Calu3 (cell line): ENCODE data around the gene DMAC2. TPM values are rescaled to one million over a fixed set of nuclear protein-coding genes. Genes with fewer than 3 reads are reported as not detected.
A peak's percentile ranks its signal among the peaks of the same experiment; 100 is the strongest.

ENCODE experiments used
- BruUV-seq: library from RNA; stranded (reverse); fragments of 400-500 nt; replicated peaks from 2 replicates; lab custom pipeline; 2021; lab: Mats Ljungman, UMichigan
- CTCF ChIA-PET: fragments of 300-600 bp; sonication (Branson Sonifier 250); formaldehyde crosslinking; loops from one replicate; lab custom pipeline; 2022; ENCODE audit warnings: antibody characterized with exemption; lab: Charles Lee
- DNase-seq: peaks from one replicate; pipeline ENCODE4 v3.0.0; 2022
- H3K27ac Mint-ChIP-seq: one replicate; pipeline ENCODE4 v1.8.0; 2022; ENCODE audit warnings: mixed read lengths; ENCODE audit not compliant: unreplicated experiment
- H3K27me3 Mint-ChIP-seq: one replicate; pipeline ENCODE4 v1.8.0; 2022; ENCODE audit warnings: mixed read lengths; ENCODE audit not compliant: unreplicated experiment
- H3K36me3 Mint-ChIP-seq: one replicate; pipeline ENCODE4 v1.8.0; 2022; ENCODE audit warnings: mild to moderate bottlenecking, moderate library complexity, mixed read lengths; ENCODE audit not compliant: insufficient read depth, unreplicated experiment
- H3K4me1 Mint-ChIP-seq: one replicate; pipeline ENCODE4 v1.8.0; 2022; ENCODE audit warnings: mild to moderate bottlenecking, low read depth, mixed read lengths; ENCODE audit not compliant: unreplicated experiment
- H3K4me3 Mint-ChIP-seq: one replicate; pipeline ENCODE4 v1.8.0; 2022; ENCODE audit warnings: mild to moderate bottlenecking, low read depth, moderate library complexity, mixed read lengths; ENCODE audit not compliant: unreplicated experiment
- H3K9me3 Mint-ChIP-seq: one replicate; pipeline ENCODE4 v1.8.0; 2022; ENCODE audit warnings: low read depth, mixed read lengths; ENCODE audit not compliant: unreplicated experiment
- CTCF ChIP-seq: fragments of 200-600 bp; IDR thresholded peaks from one replicate; pipeline ENCODE4 v1.8.0; 2022; ENCODE audit warnings: antibody characterized with exemption; ENCODE audit not compliant: unreplicated experiment
- intact Hi-C: fragments of 100-400 bp; cut with micrococcal nuclease; formaldehyde crosslinking; loops from one replicate; pipeline ENCODE4 v1.10.0; 2022; ENCODE audit not compliant: unreplicated experiment
- total RNA-seq: library from RNA; stranded (reverse); gene quantifications from 2 replicates; pipeline ENCODE4 v1.2.3, GENCODE V29; 2022

DMAC2 gene
- total RNA-seq, 1 experiment from 2014 or later, result 50.5 TPM

GRCh38 chr19:41434450-41434849, 5.3 kb downstream of the DMAC2 start:
- TF ChIP-seq CTCF, result no peak
- Mint-ChIP-seq H3K4me1 (no peaks in the 10 kb centered on the region), H3K27ac (no peak overlapping the region), H3K9me3 (no peaks in the 10 kb centered on the region), H3K4me3 (no peak overlapping the region), H3K36me3 (peaks cover 19% of the 10 kb centered on the region), H3K27me3 (no peaks in the 10 kb centered on the region)
- CTCF ChIA-PET, result interaction anchor here (0.6 to 0.7 kb wide), 2 partner anchors 129 to 733 kb away, joined by 4 to 5 read pairs; no protein-coding TSS in a partner anchor
- intact Hi-C loops, result loop anchor here (10.0 kb wide), 1 partner anchor 80 kb away; the partner anchor contains the start of gene TGFB1
- no peak for DNase-seq
- BruUV-seq, result no TSS peak

- intact Hi-C loops, result loop anchor here (10.0 kb wide), 1 partner anchor 78 kb away; the partner anchor contains the start of gene TGFB1
- Mint-ChIP-seq H3K27ac (no peak overlapping the region), H3K4me3 (no peak overlapping the region), H3K4me1 (no peaks in the 10 kb centered on the region), H3K36me3 (peaks cover 23% of the 10 kb centered on the region), H3K27me3 (no peaks in the 10 kb centered on the region), H3K9me3 (no peaks in the 10 kb centered on the region)
- BruUV-seq, result no TSS peak
- DNase-seq, result no peak
- CTCF ChIA-PET, result no interaction called here
- TF ChIP-seq CTCF, result no peak
Observed at GRCh38 chr19:41433171-41433570, 6.5 kb downstream of the DMAC2 start.

GRCh38 chr19:41431426-41432386, 8.0 kb downstream of the DMAC2 start:
- H3K27ac Mint-ChIP-seq, result no peak overlapping the region
- H3K27me3 Mint-ChIP-seq, result no peaks in the 10 kb centered on the region
- no peak overlapping the region for H3K4me3 Mint-ChIP-seq
- CTCF ChIA-PET, result interaction anchor here (1.0 to 1.3 kb wide), 3 partner anchors 22 to 169 kb away, joined by 3 to 6 read pairs (median 4); no protein-coding TSS in a partner anchor
- TF ChIP-seq CTCF, result peak; percentile 40
- no peak for DNase-seq
- BruUV-seq, result TSS peak; percentile 37
- peaks cover 29% of the 10 kb centered on the region for H3K36me3 Mint-ChIP-seq
- intact Hi-C loops, result loop anchor here (10.0 kb wide), 1 partner anchor 77 kb away; the partner anchor contains the start of gene TGFB1
- H3K9me3 Mint-ChIP-seq, result no peaks in the 10 kb centered on the region
- H3K4me1 Mint-ChIP-seq, result peaks cover 8% of the 10 kb centered on the region

GRCh38 chr19:41430922-41431321, 8.8 kb downstream of the DMAC2 start:
- H3K4me1 Mint-ChIP-seq, result peaks cover 11% of the 10 kb centered on the region
- H3K27me3 Mint-ChIP-seq, result no peaks in the 10 kb centered on the region
- no TSS peak for BruUV-seq
- H3K36me3 Mint-ChIP-seq, result peaks cover 35% of the 10 kb centered on the region
- no peak for TF ChIP-seq CTCF
- CTCF ChIA-PET, result interaction anchor here (1.0 to 1.3 kb wide), 3 partner anchors 22 to 168 kb away, joined by 3 to 6 read pairs (median 4); no protein-coding TSS in a partner anchor
- DNase-seq, result no peak
- intact Hi-C loops, result loop anchor here (10.0 kb wide), 1 partner anchor 76 kb away; the partner anchor contains the start of gene TGFB1
- no peak overlapping the region for H3K4me3 Mint-ChIP-seq
- no peaks in the 10 kb centered on the region for H3K9me3 Mint-ChIP-seq
- no peak overlapping the region for H3K27ac Mint-ChIP-seq
